Fibroblast of pulmonary artery (primary cell): ENCODE data around the gene STAT5A.

Experiments used
- DNase-seq: peaks from one replicate; pipeline ENCODE4 v3.0.0-alpha.2; 2010; ENCODE audit warnings: low read depth
- H3K4me3 ChIP-seq: replicated peaks from 2 replicates; pipeline ENCODE4 v1.5.1; 2011; ENCODE audit warnings: low read depth, mild to moderate bottlenecking, control low read depth, low read length, moderate library complexity
- CTCF ChIP-seq: IDR thresholded peaks from 2 replicates; pipeline ENCODE4 v1.5.1; 2011; ENCODE audit warnings: mild to moderate bottlenecking, control low read depth, low read length, inconsistent platforms; ENCODE audit errors: missing control alignments

STAT5A gene

GRCh38 chr17:42305543-42306384 lies 17.5 kb downstream of the STAT5A start:
- no peak overlapping the region for H3K4me3 ChIP-seq
- no peak for DNase-seq
- no peak for TF ChIP-seq CTCF

GRCh38 chr17:42306385-42306667 lies 18.0 kb downstream of the STAT5A start:
- DNase-seq, result no peak
- no peak for TF ChIP-seq CTCF
- no peak overlapping the region for H3K4me3 ChIP-seq

- H3K4me3 ChIP-seq, result no peak overlapping the region
- DNase-seq, result no peak
- no peak for TF ChIP-seq CTCF
Measured at GRCh38 chr17:42307362-42307927, 19.1 kb downstream of the STAT5A start.

- no peak for DNase-seq
- no peak overlapping the region for H3K4me3 ChIP-seq
- no peak for TF ChIP-seq CTCF
Measured at GRCh38 chr17:42308446-42308845, 20.1 kb downstream of the STAT5A start.

- TF ChIP-seq CTCF, result no peak
- no peak for DNase-seq
- no peak overlapping the region for H3K4me3 ChIP-seq
Measured at GRCh38 chr17:42309142-42309541, 20.8 kb downstream of the STAT5A start.

GRCh38 chr17:42309986-42310786 lies 21.9 kb downstream of the STAT5A start:
- no peak overlapping the region for H3K4me3 ChIP-seq
- peak; percentile 23 for TF ChIP-seq CTCF
- no peak for DNase-seq
